GM19452 (cell line): ENCODE data around the gene ALDH16A1.

Source experiments
- ATAC-seq: cut with Tn5 transposase; IDR thresholded peaks from one replicate; pipeline ENCODE4 v1.9.1; 2021; ENCODE audit not compliant: unreplicated experiment

Gene ALDH16A1

GRCh38 chr19:49507803-49508494 lies 54.9 kb downstream of the ALDH16A1 start:
- no peak for ATAC-seq

- ATAC-seq, result no peak
These were observed 60.1 kb downstream of the ALDH16A1 start for GRCh38 chr19:49512970-49513745.

- no peak for ATAC-seq
These were observed 60.7 kb downstream of the ALDH16A1 start for GRCh38 chr19:49513746-49514118.

- no peak for ATAC-seq
These were observed 61.1 kb downstream of the ALDH16A1 start for GRCh38 chr19:49514151-49514550.

- ATAC-seq, result no peak
These were observed 62.7 kb downstream of the ALDH16A1 start for GRCh38 chr19:49515767-49516166.

GRCh38 chr19:49518033-49518432 lies 65.0 kb downstream of the ALDH16A1 start:
- no peak for ATAC-seq
